Smooth muscle cell of the pulmonary artery (primary cell): ENCODE measurements around the gene PDZD4. TPM values are rescaled to one million over a fixed set of nuclear protein-coding genes. Genes with fewer than 3 reads are reported as not detected.

Experiments used
- total RNA-seq: library from RNA; depleted of rRNA; stranded (reverse); fragments of >200 nt; gene quantifications from 2 replicates; pipeline ENCODE4 v1.2.3, GENCODE V29; 2014

Gene PDZD4, protein sequence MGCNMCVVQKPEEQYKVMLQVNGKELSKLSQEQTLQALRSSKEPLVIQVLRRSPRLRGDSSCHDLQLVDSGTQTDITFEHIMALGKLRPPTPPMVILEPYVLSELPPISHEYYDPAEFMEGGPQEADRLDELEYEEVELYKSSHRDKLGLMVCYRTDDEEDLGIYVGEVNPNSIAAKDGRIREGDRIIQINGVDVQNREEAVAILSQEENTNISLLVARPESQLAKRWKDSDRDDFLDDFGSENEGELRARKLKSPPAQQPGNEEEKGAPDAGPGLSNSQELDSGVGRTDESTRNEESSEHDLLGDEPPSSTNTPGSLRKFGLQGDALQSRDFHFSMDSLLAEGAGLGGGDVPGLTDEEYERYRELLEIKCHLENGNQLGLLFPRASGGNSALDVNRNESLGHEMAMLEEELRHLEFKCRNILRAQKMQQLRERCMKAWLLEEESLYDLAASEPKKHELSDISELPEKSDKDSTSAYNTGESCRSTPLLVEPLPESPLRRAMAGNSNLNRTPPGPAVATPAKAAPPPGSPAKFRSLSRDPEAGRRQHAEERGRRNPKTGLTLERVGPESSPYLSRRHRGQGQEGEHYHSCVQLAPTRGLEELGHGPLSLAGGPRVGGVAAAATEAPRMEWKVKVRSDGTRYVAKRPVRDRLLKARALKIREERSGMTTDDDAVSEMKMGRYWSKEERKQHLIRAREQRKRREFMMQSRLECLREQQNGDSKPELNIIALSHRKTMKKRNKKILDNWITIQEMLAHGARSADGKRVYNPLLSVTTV
- 0.07 and 0.33 TPM in 2 replicates for total RNA-seq

DNA sequence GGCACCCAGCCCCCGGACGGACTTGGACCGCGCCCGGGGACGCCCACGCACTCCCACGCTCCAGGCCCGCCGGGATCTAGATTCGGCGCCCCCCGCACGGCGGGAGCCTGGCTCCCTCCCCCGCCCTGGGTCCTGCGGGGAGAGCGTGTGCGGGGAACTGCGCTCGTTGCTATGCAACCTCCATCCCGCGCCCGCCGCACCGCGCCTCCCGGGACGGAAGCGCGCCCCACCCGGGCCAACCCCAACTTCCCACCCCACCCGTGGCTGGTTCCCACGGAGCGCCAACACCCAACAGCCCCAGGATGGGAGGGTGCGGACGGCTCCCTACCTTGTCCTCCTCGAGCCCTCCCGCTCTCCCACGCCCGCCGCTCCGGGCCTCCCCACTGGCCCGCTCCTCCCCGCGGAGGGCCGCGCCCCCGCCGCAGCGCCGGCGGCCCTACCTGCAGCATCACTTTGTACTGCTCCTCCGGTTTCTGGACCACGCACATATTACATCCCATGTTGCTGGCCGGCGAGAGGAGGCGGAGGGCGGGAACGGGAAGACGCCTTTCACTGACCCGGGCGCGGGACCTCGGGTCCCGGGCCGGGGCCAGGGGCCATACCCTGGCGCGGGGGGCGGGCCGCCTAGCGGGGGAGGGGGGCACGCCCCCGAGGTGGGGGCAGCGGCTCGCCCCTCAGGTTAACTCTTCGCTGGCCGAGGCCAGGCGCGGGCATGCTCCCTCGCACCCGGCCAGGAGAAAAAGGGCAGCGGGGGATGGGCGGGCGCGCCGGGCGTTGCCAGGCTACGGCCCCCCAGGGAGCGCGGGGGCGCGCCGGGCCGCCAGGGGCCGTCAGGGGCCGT lies at the start of gene PDZD4:
Gene PDZD4 (minus strand): TSS at position 746 of the 841 bp plus-strand sequence. CDS start 246 bp downstream, at position 500.

DNA sequence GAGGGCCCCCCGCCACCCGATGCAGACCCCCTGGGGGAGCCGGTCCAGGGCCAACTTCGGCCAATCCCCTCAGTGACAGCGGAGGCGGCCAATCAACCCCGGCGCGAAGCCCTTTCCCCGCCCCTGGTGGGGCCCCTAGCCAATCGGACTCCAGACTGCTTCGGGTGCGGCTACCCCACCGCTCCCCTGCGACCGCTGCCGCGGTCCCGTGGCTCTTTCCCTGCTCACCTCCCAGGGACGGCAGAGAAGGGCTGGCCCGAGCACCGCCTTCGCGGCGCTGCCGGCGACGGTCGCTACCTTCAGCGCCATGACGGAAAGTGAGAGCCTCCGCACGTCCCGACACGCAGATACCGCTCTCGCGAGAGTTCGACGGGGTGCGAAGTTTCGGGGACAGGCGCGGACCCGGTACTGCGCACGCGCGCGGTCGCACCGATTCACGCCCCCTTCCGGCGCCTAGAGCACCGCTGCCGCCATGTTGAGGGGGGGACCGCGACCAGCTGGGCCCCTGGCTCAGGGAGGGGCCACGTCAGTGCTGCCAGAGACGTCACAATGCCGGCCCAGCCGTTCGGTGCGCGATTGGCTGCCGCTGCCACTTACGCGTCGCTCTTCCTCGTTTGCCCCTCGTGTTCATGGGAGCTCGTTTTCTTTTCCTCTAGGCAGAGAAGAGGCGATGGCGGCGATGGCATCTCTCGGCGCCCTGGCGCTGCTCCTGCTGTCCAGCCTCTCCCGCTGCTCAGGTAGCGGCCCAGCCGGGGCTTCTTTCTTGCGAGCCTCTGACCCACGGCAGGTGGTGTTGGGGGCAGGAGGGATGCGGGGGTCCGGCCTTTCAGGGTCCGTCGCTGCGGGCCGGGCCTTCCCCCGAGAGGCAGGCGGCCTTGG lies 36.1 kb downstream of the PDZD4 start, which contains the start of the genes IDH3G and SSR4:
Gene IDH3G (minus strand): TSS at position 358 of the 879 bp plus-strand sequence. CDS start 49 bp downstream, at position 309.
Gene SSR4 (plus strand): TSS at position 651 of the 879 bp plus-strand sequence. CDS start 20 bp downstream, at position 671.

DNA sequence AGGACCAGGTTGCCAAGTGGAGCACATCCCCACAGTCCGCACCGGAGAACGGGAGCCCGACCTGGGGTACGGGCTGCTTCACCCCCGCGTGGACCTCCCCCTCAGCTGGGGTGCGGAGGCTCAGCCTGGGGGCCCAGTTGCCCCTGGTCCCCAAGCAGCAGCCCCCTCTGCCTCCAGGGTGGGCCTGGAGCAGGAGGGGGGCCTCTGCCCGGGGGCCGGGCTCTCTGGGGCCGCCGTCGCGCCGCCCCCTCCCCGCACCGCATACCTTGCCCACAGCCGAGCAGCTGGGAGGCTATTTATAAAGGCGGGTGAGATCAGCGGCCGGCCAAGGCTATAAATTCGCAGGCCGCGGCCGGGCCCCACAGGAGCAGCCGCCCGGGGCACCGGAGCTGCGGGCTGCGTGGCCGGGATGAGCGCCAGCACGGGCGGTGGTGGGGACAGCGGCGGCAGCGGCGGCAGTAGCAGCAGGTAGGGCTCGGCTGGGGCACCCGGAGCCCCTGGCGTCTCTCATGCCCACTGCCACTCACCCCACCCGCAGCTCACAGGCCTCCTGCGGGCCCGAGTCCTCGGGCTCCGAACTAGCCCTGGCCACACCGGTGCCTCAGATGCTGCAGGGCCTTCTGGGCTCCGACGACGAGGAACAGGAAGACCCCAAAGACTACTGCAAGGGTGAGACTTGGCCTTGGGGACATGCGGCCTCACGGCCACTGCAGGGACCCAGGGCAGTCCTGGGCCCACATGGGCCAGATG lies 49.5 kb downstream of the PDZD4 start, which contains the start of gene SRPK3:
Gene SRPK3 (plus strand): TSS at position 364 of the 750 bp plus-strand sequence. CDS start 46 bp downstream, at position 410.

DNA sequence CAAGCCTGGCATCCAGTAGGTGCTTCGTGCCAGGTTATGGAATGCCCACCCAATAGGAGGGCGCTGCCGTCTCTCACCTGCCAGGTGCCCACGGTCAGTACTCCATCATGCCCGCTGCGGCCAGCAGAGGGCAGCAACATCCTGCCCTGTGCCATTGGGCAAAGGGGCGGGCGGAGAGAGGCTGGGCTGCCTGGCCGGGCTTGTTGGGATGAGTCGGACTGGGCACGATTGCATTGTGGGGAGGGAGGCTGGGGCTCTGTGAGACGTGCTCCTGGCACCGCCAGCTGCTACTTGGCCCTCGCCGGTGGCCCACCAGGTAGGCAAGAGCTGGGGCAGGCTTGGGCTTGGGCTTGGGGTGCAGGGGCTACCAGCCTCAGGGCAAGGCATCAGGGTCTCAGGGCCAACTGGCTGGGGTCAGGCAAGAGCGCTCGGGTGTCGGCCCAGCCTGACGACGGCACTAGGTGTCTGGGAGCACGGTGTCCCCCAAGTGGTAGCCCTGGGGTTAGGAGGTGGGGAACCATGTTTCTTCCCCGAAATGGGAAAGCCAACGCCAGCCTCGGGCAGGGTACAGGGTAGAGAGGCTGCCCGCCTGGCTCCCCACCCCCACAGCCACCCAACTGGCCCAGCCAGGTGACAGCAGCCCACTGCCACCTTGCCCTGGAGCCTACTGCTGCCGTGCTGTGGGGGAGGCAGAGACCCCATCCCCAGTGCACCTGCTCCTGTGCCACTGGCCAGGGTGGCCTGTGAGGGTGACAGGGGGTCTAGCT lies 66.2 kb downstream of the PDZD4 start, which contains the start of gene PLXNB3:
Gene PLXNB3 (plus strand): TSS at position 261 of the 767 bp plus-strand sequence. CDS start 1,287 bp downstream, outside the sequence.

Other genes starting within 250 kb of the PDZD4 start
- gene CCNQ, start 231.4 kb downstream of the PDZD4 start, total RNA-seq: 14.3 and 25.2 TPM in 2 replicates
- gene DUSP9, start 183.3 kb downstream of the PDZD4 start, total RNA-seq: not detected in 2 replicates
- gene PNCK, start 156.7 kb downstream of the PDZD4 start, total RNA-seq: 0.72 and 3.1 TPM in 2 replicates
- 31.0 and 56.2 TPM in 2 replicates for gene SLC6A8, start 142.6 kb downstream of the PDZD4 start, total RNA-seq
- 168 and 187 TPM in 2 replicates for gene BCAP31, start 106.2 kb downstream of the PDZD4 start, total RNA-seq
- gene ABCD1, start 105.7 kb downstream of the PDZD4 start, total RNA-seq: 19.7 and 28.3 TPM in 2 replicates
- gene PLXNB3, start 66.3 kb downstream of the PDZD4 start, total RNA-seq: 15.2 and 19.4 TPM in 2 replicates
- gene SRPK3, start 49.5 kb downstream of the PDZD4 start, total RNA-seq: 0.91 and 3.6 TPM in 2 replicates
- 51.0 and 63.9 TPM in 2 replicates for gene IDH3G, start 36.2 kb downstream of the PDZD4 start, total RNA-seq
- gene SSR4, start 35.9 kb downstream of the PDZD4 start, total RNA-seq: 103 and 105 TPM in 2 replicates
- gene L1CAM, start 55.6 kb upstream of the PDZD4 start, total RNA-seq: 4.6 and 6.7 TPM in 2 replicates
- not detected in 2 replicates for gene AVPR2, start 74.1 kb upstream of the PDZD4 start, total RNA-seq
- gene ARHGAP4, start 95.7 kb upstream of the PDZD4 start, total RNA-seq: 0.39 and 1.4 TPM in 2 replicates
- 41.8 and 55.3 TPM in 2 replicates for gene NAA10, start 104.5 kb upstream of the PDZD4 start, total RNA-seq
- 7.6 and 8.9 TPM in 2 replicates for gene RENBP, start 114.1 kb upstream of the PDZD4 start, total RNA-seq
- gene HCFC1, start 141.3 kb upstream of the PDZD4 start, total RNA-seq: 22.7 and 26.2 TPM in 2 replicates
- gene TMEM187, start 142.2 kb upstream of the PDZD4 start, total RNA-seq: 6.5 and 8.5 TPM in 2 replicates
- gene IRAK1, start 189.4 kb upstream of the PDZD4 start, total RNA-seq: 60.3 and 110 TPM in 2 replicates